ENCODE data around the gene GPR132.

GRCh38 chr14:105064001-105064400 is 1.2 kb downstream of the GPR132 start:
- TF ChIP-seq CTCF (IDR thresholded peaks at IDR 0.05), result no peak
- no peak for TF ChIP-seq EZH2 (IDR thresholded peaks at IDR 0.05; ENCODE audit: borderline replicate concordance, insufficient read depth, low read depth, low read length, poor library complexity, severe bottlenecking)
